Left renal cortex interstitium (tissue), 4 donors: ENCODE data around the gene TREH. TPM values are rescaled to one million over a fixed set of nuclear protein-coding genes. Genes with fewer than 3 reads are reported as not detected.

Experiments
- DNase-seq, 4 donors: peaks; one replicate each; pipeline ENCODE4 v3.0.0-alpha.2; 2013; ENCODE audit warnings: low read depth in 4 of 4, low spot score in 2 of 4, missing footprints in 1 of 4
- polyA plus RNA-seq, 4 donors: library from polyadenylated mRNA; unstranded; fragments of 120-200 nt; gene quantifications; one replicate each; pipeline ENCODE4 v1.2.1, GENCODE V29; 2013; ENCODE audit not compliant: insufficient read length in 4 of 4

The TREH gene
- polyA plus RNA-seq, 4 donors = 0.78 to 2.3 (median 1.8) TPM

DNA sequence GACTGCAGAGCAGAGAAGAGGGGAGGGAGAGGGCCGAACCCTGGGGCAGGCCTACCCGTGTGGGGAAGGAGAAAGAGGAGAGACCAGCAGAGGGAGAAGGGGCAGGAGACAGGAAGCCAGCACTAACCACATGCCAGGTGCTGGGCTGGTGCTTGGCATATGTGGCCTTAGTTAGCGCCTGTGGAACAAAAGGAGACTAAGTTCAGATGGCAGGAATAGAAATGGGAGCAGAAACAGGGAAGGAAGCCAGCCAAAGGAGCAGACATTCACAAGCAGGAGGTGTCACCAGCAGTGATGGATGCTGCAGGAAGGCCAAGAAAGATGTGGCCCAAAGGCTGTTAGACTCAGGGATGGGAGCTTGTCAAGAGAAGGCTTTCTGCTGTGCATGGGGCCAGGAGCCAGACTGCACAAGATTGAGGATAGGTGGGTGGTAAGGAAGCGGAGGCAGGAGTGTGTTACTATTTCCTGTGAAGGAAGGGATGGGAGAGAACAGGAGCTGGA, 26.7 kb downstream of the TREH start:
- DNase-seq = no peak

DNA sequence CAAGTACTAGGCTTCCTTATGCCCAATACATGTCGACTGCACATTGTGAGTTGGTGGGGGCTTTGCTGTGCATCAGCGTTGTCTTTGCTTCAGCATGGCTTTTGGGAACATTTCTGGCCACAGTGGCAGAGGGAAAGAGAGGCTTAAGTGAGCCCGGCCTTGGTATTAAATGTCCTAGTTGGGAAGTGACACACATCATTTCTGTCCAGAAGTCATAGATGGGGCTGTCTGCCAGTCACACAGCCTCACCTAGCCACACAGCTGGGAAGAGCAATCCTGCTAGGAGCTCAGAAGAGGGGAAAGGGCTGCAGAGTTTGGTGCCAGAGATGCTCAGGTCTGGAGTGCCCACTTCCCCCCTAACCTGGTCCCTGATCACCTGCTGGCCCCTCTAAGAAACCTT, 27.6 kb downstream of the TREH start:
- DNase-seq = no peak

DNA sequence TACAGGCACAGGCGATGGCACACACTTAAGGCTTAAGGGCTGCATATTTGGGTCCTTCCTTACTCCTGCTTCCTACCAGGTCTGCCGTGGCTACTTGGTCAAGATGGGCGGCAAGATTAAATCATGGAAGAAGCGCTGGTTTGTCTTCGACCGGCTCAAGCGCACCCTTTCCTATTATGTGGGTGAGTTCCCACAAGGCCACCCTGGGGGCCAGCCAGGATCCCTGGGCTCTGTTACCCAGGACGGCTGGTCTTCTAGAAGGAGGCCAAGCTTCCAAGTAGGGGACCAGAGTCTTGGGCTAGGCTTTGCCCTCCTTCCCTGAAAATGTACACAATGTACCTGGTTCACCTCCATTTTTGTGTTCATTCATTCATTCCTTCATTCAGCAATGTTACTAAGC, 29.1 kb downstream of the TREH start:
- DNase-seq = no peak

DNA sequence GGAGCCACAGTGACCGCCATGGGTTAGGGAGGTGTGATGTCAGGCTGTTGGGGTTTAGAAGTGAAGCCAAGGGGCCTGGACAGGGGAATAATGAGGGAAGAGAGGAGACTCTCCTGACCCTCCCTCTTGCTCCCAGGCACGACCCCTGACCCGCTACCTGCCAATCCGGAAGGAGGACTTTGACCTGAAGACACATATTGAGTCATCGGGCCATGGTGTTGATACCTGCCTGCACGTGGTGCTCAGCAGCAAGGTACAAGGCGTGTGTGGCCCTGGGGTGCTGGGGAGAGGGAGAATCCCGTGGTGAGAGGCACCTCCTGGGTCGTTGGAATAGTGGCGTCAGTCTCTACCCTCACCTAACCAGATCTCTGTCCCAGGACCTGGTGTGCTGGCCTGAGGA, 29.5 kb downstream of the TREH start:
- no peak for DNase-seq

DNA sequence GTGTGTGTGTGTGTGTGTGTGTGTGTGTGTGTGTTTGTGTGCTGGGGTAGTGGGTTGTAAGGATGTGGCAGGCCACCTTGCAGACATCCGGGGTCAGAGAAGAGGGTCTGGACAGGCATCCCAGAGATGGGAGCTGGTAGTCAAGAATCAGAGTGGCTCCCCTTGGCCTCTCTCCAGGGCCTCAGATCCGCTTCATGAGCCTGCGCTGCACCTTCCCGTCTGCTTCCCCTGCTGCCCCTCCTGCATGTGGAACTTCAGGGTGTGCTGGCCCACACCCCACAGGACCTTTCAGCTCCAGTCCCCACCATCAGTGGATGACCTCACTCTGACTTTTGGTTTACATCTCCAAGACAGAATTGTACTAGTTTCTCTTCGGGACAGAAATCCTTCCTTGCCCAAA, 31.2 kb downstream of the TREH start:
- no peak for DNase-seq

DNA sequence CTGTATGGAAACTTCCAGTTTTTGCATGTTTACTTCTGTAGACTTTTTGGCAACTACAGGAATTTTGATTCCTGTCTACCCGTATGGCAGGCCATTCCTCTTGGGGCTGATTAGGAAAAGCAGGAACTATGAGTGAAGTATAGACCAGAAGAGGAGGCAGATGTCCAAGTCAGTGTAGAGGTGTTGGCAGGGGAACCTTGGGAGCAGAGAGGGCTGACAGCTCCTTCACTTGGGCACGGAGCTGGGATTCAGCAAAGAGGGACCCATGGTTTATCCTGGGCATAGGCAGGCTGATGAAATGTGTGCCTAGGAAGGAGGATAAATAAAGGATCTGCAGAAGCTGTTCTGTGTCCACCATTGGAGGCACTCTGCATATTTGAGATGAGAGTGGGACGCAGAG, 33.1 kb downstream of the TREH start:
- DNase-seq = no peak

DNA sequence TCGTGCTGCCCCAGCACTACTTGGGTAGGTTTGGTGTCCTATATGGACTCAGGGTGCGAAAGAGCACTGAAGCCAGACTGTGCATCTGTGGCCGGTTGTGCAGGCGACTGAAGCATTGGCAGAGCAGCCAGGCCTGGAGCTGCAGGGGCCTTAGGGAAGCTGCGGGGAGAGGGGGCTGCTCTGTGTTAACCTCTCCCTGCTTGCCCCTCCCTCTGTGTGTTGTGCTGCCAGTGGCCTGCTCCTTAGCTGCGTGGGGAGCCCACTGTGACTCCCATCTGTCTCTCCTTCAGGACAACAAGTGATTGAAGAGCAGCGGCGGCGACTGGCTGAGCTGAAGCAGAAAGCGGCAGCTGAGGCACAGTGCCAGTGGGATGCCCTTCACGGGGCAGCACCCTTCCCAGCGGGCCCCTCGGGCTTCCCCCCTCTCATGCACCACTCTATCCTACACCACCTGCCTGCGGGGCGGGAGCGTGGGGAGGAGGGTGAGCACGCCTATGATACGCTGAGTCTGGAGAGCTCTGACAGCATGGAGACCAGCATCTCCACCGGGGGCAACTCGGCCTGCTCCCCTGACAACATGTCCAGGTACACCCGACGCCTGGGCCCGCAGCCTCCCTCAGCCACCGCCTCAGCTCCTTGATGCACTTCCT, 34.3 kb downstream of the TREH start:
- no peak for DNase-seq

DNA sequence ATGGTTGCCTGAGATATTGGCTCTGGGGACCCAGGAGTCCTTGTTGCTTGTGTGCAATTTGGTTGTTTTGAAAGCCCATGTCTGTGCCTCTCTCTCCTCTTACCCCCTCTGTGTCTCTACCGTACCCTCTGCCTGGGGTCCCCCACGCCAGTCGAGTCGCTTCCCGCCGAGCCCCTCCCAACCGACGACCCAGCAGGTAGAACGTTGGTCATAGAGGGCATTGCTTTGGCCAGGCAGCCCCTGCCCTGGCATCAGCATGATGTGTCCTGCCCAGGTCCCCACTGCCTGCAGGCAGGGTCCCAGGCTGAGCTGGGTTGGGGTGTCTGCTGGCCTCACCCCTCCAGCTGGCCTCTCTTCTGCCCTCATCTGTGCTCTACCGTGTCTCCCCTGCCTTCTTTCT, 35.0 kb downstream of the TREH start:
- no peak for DNase-seq

DNA sequence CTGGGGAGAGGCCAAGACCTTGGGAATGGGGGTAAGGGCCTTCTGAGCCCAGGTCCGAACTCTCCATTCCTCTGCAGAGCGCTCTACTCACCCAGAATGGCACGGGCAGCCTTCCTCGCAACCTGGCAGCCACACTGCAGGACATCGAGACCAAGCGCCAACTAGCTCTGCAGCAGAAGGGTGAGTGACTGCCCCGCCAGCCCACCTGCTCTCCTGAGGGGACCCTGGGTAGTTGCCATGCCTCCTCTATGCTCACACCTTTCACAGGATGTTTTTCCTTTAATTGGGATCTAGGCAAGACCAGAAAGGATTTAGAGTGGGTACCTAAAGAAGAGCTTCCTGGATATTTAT, 35.5 kb downstream of the TREH start:
- DNase-seq = no peak

DNA sequence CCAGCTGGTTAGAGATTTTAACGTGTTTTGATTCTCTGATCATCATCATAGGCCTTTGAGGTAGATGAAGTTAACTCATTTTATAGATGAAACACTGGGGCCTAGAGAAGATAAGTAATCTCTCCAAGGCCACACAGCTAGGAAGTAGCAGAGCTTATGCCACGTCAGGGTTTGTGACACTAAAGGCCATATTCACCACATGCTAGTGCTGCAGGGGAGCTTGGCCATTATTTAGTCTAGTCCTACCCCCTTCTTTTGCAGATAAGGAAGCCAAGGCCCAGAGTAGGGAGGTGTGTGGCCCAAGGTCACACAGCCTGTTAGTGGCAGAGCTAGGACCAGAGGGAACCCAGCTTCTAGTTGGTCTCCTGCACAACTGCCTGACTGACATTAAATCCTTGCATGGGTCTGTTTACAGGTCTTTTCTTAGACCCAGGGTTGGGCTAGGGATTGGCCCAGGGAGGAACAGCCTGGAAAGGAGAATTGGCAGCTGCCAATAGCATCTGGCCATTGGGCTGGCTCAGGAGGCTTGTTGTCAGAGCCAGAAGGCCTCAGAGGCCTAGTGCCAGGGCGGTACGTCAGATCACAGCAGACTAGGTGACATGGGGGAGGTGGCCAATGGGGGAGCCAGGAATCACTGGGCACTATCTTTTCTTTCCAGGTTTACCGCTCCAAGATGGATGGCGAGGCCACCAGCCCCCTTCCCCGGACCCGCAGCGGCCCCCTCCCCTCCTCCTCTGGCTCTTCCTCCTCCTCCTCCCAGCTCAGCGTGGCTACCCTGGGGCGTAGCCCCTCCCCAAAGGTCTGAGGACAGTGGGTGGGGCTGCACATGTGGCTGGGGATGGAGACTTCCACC, 36.1 kb downstream of the TREH start:
- no peak for DNase-seq

DNA sequence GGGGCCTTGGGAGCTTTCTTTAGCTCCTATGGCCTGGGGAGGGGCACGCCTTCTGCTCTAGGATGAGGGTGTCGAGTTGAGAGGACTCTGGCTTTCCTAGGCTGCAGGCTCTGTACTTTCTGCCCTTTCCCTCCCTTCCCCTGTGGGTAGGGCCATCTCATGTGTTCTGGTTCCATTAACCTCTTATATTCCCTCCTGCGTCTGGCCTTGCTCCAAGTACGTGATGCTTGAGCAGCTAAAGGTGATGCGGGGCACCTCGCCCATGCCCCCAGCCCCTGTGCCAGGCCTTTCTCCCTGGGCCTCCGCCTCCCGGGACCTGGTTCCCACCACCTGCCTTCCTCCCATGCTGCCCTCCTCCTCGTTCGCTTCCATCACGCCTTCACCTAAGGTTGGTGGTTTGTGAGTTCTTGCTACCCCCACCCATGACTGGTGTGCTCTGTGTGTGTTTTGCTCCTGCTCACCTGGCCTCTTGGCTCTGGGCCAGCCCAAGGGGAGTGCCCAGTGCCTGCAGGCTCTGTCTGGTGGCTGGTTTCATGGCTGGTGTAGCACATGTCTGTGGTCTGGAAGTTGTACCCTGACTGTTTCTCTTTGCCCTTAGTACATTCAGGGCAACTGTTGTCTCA, 37.9 kb downstream of the TREH start:
- no peak for DNase-seq

DNA sequence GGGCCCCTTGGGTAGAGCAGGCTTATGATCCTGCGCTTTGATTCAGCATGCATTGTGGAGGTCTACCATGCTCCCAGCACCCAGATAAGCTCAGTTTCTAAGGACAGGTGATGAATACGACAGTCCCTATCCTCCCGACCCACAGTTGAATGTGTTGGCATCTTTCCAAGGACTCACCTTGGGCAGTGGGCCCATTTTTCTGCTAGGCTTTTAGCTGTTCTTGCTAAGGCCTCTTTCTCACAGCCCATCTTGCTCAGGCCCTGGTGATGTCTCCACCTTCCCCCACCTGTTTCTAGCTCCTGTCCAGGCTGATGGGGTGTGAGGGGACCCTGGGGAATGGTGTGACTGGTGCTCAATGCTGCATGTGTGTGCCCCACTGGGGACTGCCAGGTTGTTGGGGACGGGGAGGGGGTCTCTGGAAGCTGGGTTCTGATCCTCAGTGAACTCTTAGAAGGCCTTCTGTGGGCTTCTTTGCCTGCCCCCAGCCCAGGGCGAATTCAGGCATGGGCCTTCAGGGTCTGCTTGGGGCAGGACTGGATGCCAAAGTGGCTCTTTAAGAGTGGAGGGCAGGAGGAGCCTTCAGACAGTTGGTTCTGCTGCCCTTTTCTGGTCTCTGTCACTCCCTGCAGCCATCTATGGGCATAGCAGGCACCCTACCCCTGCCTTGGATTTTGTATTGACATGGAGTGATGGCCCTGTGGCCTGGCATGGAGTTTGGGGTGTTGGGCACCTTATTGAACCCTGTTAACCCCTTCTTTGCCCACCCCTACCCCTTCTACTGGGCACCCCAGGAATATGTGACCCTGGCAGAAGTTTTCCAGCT, 38.9 kb downstream of the TREH start:
- DNase-seq = no peak

DNA sequence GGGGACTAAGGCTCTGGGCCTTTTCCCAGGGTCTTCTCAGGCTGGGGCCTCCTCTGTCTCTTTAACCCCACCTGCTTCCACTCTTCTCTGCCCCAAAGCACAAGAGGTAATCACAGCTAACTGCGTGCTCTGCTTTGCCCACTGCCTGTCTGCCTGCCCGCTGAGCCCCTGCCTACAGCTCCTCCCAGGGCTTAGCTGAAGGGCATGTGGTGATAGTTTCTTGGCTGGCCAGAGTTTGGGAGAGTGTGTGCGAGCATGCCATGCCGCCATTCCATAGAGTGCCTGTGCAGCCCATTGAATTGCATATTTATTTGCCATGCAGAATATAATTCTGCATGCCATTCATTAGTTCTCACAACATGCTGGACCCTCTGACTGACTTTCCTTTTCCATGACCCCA, 39.6 kb downstream of the TREH start:
- DNase-seq = no peak

DNA sequence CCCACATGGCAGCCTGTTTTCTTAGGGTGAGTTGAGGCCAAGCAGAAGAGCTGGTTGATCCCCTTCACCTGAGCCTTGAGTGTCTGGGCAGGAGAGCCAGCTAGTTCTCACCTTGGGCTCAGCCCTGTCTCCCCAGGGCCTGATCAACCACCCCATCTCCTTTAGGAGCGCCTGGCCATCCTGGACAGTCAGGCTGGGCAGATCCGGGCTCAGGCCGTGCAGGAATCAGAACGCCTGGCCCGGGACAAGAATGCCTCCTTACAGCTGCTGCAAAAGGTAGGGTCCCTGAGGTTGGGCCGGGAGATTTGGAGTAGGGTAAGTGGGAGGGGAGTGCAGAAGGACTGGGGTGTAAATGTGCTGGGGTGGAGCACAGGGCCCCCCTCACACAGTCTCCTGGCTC, 40.7 kb downstream of the TREH start:
- DNase-seq = no peak

DNA sequence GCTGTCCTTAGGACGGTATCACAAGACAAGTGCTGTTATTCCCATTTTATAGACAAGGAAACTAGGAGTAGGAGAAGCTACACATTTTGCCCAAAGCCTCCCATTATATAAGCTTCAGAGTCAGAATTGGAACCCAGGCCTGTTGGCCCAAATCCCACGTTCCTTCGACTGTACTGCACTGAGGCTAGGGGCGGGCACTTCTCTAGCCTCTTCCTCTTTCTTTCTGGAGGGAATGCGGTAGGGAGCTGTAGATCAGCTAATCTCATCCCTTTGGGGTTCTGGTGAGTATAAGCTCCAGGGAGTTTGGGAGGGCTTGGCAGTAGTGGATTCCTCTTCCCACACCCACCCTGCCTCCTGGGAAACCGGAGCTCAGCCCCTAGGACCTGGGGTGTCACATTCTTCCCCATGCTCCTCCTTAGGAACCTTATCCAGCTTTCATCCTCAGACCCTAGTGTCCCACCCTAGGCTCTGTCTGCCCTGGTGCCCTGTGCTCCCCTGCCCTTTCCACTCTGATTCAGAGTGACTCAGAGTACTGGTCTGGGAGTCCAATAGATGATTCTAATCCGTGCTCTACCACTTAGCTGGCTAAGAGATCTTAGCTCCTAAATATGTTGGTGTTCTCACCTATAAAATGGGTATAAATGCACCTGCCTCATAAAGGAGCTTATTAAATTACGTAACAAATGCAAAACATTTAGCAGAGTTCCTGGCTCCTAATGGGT, 42.7 kb downstream of the TREH start:
- no peak for DNase-seq

DNA sequence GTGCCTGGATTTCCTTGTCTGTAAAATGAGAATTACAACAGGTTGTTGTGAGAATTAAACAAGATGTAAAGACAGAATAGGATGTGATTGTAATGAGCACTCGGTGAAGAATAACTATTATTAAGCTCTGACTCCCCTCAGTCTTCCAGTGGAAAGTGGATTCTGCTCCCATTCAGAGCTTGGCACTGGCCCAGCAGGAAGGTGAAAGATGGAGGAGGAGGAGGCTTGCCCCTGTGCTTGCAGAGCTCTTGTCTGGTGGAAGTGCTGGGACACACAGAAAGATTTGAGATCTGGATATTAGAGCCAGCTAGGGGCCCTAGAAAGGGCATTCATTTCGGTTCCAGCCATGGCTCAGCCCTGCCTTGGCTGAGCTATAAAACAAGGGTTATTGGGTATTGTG, 43.8 kb downstream of the TREH start:
- no peak for DNase-seq

DNA sequence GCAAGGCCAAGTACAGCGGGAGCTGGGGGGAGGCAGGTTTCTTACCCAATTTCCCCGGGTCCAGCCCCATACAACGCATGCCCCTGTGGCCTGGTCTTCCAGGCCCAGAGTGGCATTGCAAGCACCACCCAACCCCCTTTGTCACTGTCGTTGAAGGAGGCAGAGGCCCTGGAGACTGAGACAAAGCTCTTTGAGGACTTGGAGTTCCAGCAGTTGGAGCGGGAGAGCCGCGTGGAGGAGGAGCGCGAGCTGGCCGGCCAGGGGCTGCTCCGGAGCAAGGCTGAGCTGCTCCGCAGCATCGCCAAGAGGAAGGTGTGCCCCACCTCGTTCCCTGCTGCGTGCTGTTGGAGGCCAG, 44.2 kb downstream of the TREH start:
- no peak for DNase-seq

DNA sequence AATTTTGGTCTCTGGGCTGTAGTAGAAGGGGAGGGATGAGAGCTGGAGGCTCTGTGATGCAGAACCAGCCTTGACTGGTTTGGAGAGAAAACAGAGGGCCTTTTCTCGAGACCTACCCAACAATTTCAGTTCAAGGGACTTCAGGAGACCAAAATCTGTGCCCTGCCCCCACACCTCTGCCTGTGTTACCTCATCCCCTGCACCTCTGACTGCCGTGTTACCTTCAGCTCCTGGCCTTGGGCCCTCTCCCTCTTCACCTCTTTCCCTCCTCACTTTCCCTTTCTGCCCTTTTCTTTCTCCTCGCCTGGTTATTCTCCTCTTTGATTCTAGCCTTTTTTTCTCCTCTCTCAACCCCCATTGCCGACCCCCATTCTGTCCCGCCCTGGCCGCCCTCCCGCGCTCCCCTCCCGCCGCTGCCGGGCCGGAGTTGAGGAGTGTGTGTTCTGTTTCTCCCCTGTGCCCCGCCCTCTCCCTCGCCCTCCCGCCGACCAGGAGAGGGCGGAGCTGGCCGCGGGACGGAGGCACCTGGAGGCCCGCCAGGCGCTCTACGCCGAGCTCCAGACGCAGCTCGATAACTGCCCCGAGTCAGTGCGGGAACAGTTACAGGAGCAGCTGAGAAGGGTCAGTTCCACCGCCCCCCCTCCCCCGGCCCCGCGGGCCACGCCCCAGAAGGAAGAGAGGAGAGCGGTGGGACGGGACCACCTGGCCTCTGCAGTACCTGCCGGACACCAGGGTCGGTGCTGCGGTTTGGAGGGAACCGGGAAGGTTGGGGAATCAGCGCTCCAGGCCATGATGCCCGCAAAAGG, 44.8 kb downstream of the TREH start:
- no peak for DNase-seq

DNA sequence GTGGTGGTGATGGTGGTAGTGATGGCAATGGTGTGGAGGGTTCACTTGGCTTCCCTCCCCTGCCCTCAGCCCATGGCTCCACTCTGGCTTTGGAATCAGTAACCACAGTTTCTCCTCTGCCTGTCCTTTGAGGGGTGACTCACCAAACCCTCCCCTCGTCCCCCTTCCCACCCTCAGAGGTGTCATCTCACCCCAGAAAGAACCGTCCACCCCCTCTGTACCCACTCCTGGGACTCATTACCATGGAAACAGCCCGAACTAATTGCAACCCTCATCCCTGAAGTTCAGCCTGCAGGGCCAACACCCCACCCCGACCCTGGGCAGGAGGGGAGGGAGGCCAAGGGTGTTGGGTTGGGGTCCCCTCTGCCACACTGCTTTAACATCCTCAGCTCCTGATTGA, 45.5 kb downstream of the TREH start:
- DNase-seq = no peak

DNA sequence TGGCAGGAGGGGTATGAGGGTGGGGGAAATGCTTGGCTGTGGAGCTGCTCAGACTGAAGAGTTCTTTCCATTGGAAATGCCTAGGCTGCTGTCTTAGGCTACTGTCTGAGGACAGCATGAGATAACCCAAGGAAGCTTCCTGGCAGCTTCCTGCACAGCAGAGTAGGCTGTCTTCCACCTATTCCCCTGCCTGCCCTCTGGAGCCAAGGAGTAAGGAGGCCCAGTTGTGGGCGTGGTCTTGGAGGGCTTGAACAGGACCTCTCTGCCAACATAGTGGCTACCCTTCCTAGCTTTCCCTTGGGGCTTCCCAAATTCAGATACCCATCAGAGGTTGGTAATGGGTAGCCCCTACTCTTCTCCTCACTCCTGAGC, 46.1 kb downstream of the TREH start:
- DNase-seq = no peak
